ENCODE data around the gene HABP2.

DNA sequence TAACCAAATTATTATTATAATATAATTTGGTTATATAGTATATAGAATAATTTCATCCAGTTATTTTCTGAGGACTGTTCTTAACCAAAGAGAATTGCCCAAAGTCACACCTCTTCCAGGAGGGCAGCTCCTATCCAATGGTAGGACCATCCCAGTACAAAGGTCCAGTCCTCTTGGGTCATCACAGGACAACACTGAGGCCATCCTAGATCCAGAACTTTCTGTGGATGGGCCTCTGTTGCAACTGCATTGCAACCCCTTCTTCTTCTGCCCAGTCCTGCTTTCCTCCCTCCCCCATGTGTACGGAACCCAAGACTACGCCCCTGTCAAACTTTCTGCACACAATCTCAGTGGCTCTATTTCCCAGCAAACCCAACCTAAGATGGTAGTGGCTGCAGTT lies 5.4 kb upstream of the HABP2 start:
- TF ChIP-seq POLR2A (IDR thresholded peaks at IDR 0.05) (no peak), EP300 (IDR thresholded peaks at IDR 0.05) (no peak), POLR2AphosphoS5 (IDR thresholded peaks at IDR 0.05) (no peak)
- TF ChIP-seq, protein P1, sequence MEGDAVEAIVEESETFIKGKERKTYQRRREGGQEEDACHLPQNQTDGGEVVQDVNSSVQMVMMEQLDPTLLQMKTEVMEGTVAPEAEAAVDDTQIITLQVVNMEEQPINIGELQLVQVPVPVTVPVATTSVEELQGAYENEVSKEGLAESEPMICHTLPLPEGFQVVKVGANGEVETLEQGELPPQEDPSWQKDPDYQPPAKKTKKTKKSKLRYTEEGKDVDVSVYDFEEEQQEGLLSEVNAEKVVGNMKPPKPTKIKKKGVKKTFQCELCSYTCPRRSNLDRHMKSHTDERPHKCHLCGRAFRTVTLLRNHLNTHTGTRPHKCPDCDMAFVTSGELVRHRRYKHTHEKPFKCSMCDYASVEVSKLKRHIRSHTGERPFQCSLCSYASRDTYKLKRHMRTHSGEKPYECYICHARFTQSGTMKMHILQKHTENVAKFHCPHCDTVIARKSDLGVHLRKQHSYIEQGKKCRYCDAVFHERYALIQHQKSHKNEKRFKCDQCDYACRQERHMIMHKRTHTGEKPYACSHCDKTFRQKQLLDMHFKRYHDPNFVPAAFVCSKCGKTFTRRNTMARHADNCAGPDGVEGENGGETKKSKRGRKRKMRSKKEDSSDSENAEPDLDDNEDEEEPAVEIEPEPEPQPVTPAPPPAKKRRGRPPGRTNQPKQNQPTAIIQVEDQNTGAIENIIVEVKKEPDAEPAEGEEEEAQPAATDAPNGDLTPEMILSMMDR (IDR thresholded peaks at IDR 0.05): no peak

Data from gastroesophageal sphincter (tissue), 3 donors.